ENCODE results near the gene PIGV.

The PIGV gene

DNA sequence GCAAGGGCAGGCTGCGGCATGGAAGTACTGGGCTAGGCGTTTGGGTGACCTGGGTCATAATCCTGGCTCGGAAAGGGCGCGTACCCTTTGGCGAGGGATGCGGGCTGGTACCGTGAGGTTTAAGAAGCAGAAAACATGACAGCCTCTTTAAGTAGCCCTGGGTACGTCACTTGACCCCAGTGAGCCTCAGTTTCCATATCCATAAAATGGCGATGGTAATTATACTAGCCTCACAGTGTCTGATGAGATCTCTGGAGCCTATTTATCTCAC, 700 bp downstream of the PIGV start:
- TF ChIP-seq, protein P1, sequence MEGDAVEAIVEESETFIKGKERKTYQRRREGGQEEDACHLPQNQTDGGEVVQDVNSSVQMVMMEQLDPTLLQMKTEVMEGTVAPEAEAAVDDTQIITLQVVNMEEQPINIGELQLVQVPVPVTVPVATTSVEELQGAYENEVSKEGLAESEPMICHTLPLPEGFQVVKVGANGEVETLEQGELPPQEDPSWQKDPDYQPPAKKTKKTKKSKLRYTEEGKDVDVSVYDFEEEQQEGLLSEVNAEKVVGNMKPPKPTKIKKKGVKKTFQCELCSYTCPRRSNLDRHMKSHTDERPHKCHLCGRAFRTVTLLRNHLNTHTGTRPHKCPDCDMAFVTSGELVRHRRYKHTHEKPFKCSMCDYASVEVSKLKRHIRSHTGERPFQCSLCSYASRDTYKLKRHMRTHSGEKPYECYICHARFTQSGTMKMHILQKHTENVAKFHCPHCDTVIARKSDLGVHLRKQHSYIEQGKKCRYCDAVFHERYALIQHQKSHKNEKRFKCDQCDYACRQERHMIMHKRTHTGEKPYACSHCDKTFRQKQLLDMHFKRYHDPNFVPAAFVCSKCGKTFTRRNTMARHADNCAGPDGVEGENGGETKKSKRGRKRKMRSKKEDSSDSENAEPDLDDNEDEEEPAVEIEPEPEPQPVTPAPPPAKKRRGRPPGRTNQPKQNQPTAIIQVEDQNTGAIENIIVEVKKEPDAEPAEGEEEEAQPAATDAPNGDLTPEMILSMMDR (IDR thresholded peaks at IDR 0.05; ENCODE audit: low read depth, low read length) = no peak
- no peak for DNase-seq (ENCODE audit: extremely low read depth, low read depth)

DNA sequence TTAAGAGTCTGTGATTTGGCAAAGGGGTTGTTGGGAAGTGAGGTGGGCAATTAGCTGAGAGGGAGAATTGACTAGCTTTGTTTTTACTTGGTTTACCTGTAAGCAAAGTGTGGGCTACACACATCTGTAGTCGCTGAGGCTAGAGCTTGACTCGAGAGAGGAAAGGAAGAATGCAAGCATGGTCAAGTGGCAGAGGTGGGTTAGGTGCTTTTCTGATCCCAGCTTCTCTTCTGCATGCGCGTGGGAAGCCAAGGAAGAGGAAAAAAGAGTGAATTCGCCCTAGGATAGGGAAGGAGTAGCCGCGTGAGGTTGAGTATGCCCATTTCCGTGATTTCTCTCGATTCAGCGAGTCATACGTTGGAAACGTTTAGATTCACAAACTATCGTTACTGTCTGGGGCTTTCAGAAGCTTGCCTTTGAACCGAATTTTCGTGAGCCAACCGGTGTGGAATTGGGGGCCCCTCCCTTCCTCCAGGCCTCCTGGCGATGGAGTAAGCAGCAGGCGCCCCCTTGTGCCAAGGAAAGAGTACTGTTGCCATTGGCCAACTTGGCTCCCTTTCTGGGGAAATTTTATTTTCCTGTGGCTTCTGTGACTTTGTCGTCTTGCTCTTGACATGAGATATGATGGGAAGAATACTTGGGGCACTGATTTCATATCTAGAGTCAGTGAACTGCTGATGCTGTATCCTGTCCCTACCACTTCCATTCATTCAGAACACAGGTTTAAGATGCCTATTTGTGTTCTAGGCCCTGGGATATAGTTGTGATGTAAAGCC, 1.3 kb downstream of the PIGV start:
- peak; percentile 75 for DNase-seq (ENCODE audit: extremely low read depth, low read depth)
- TF ChIP-seq, protein P1 (IDR thresholded peaks at IDR 0.05; ENCODE audit: low read depth, low read length) = peak; percentile 95

DNA sequence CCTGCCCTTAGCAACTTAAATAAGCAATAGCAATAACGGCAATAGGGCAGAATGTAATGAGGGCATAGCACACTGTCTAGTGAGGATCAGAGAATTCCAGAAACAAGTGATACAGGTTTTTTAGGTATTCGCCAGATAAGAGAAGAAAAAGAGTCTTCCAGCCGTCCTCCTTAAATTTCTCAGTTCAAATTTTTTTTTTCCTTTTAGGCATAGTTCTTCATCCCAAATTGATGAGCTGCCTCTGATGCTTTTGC, 1.8 kb downstream of the PIGV start:
- TF ChIP-seq, protein P1 (IDR thresholded peaks at IDR 0.05; ENCODE audit: low read depth, low read length) = no peak
- DNase-seq (ENCODE audit: extremely low read depth, low read depth) = no peak

DNA sequence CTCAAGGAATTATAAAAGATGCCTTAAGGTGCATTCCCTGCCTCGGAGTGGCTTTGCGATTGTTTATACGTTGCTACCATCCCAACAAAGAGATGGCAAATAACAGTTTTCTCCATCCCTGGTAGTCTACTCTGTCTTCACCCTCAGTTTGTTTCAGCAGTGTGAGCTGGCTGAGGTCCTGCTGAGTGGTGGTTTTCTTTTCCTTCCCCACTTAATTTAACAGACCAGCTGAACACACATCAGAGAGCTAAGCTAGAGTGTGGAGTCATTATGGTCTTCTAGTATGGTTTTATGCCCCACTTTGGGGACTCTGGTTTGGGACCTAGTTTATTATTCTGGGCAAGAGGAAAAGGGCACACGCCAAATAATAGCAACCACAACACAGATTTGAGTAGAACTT, 2.2 kb downstream of the PIGV start:
- TF ChIP-seq, protein P1 (IDR thresholded peaks at IDR 0.05; ENCODE audit: low read depth, low read length) = no peak
- no peak for DNase-seq (ENCODE audit: extremely low read depth, low read depth)

DNA sequence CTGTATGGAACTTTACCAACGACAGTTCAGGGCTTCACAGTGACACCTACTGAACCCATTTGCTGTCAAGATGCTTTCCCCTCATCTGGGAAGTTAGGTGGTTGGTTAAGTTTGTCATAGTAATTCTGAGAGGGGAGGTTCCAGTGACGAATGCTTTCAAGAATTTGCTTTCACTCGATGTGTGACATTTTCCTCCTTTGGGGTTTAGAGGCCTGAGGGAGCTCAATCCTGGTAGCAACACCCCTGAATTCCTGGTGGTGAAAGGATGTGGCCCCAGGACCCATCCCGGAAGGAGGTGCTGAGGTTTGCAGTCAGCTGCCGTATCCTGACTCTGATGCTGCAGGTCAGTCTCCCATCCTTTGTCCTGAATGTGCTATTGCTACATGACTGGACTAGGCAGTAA, 2.8 kb downstream of the PIGV start:
- no peak for DNase-seq (ENCODE audit: extremely low read depth, low read depth)
- TF ChIP-seq, protein P1 (IDR thresholded peaks at IDR 0.05; ENCODE audit: low read depth, low read length) = no peak

DNA sequence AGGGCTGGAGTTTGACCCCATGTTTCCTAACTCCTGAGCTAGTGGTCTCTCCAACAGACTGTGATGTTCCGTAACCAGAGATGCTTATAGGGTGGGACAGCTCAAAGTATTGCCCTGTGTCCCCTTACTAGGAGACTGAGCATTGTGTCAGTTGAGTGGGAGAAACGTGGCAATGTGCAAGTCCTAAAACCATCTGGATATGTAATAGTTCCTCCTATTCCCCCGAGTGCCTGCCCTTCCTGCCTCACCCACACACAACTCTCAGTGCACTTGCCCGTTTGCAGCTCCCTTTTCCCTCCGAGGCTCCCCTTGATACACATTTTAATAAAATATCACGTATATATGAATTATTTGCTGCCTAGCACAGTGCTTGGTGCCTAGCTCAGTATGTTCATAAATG, 3.4 kb downstream of the PIGV start:
- TF ChIP-seq, protein P1 (IDR thresholded peaks at IDR 0.05; ENCODE audit: low read depth, low read length) = no peak
- no peak for DNase-seq (ENCODE audit: extremely low read depth, low read depth)

DNA sequence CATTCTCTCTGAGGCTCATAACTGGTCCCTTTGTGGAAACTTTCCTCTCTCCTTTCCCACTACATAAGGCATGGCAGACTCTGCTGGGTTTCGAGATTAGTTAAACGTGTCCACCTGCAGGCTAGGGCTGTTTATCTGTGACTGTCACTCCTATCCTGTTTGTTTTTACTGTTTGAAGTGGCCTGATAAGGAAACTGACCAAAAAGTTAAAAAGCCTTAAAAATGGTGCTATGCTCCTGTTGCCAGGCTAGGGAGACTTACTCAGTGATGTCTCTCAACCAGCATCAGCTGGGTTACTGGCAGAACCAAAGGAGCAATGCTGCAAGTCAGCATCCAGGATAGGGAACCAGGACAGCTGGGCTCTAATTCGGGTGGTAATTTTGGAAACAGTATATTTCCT, 3.9 kb downstream of the PIGV start:
- no peak for DNase-seq (ENCODE audit: extremely low read depth, low read depth)
- TF ChIP-seq, protein P1 (IDR thresholded peaks at IDR 0.05; ENCODE audit: low read depth, low read length) = no peak
